ENCODE results near the gene PHAF1. TPM values are rescaled to one million over a fixed set of nuclear protein-coding genes. Genes with fewer than 3 reads are reported as not detected.

The PHAF1 gene
- total RNA-seq, 1 donor from 2014 or later = 14.9 TPM

DNA sequence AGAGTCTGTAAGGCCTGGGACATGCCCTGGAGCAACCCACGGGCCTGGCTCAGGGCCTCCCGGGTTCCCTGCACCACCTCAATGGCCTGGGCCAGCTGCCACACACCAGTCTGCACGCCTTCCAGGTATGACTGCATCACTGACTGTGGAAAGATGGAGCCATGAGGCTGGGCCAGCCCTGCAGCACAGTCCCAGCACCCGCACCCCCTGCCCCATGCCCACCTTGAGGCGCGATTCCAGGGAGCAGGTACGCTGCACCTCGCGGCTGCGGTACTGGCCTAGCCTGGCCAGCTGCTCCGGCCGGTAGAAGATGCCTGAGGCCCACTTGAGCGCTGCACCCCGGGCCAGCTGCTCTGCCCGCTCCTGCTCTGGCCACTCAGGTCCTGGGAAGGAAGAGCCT is 79.1 kb downstream of the PHAF1 start:
- Mint-ChIP-seq H3K27ac (ENCODE audit: unreplicated experiment) (no peak overlapping the region), H3K4me3 (ENCODE audit: unreplicated experiment) (no peak overlapping the region), H3K36me3 (ENCODE audit: low read depth) (peaks cover 1% of the 10 kb centered on the region)

DNA sequence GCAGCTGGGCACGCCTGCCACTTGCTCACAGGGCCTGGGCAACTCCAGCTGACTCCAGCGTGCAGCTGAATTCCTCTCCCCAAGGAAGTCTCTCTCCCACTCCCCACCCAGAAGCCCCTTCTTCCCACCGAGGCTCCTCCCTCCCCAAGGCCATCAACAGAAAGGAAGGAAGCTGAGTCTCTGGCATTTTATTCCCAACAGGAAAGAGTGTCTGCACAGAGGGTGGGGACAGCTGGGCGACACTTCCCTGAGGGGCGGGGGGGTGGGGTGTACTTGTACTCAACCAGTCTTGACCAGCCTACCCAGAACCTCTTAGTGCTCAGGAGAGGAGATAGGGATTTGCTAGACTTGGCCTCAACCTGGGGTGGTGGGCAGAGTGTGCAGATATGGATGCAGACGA is 80.3 kb downstream of the PHAF1 start, which contains the start of gene EXOC3L1:
Gene EXOC3L1, minus strand, starts transcription at position 96 of the 400 bp plus-strand sequence. CDS start 460 bp downstream, outside the sequence.
- Mint-ChIP-seq H3K4me1 (ENCODE audit: low read depth) (peaks cover 35% of the 10 kb centered on the region), H3K4me3 (ENCODE audit: unreplicated experiment) (no peak within 1 kb of the TSS), H3K9me3 (ENCODE audit: low read depth) (no peaks in the 10 kb centered on the region), H3K27me3 (ENCODE audit: low read depth) (no peaks in the 10 kb centered on the region), H3K27ac (ENCODE audit: unreplicated experiment) (no peak within 1 kb of the TSS), H3K36me3 (ENCODE audit: low read depth) (peaks cover 6% of the 10 kb centered on the region)
- no peak for DNase-seq (ENCODE audit: low spot score)
- TF ChIP-seq, protein P1, sequence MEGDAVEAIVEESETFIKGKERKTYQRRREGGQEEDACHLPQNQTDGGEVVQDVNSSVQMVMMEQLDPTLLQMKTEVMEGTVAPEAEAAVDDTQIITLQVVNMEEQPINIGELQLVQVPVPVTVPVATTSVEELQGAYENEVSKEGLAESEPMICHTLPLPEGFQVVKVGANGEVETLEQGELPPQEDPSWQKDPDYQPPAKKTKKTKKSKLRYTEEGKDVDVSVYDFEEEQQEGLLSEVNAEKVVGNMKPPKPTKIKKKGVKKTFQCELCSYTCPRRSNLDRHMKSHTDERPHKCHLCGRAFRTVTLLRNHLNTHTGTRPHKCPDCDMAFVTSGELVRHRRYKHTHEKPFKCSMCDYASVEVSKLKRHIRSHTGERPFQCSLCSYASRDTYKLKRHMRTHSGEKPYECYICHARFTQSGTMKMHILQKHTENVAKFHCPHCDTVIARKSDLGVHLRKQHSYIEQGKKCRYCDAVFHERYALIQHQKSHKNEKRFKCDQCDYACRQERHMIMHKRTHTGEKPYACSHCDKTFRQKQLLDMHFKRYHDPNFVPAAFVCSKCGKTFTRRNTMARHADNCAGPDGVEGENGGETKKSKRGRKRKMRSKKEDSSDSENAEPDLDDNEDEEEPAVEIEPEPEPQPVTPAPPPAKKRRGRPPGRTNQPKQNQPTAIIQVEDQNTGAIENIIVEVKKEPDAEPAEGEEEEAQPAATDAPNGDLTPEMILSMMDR (IDR thresholded peaks at IDR 0.05) = no peak

More for the DNA sequence above, 79.1 kb downstream of the PHAF1 start:
- TF ChIP-seq, protein P1 (IDR thresholded peaks at IDR 0.05) = no peak
- no peak for DNase-seq (ENCODE audit: low spot score)
- H3K27me3 Mint-ChIP-seq (ENCODE audit: low read depth) = no peaks in the 10 kb centered on the region
- H3K4me1 Mint-ChIP-seq (ENCODE audit: low read depth) = peaks cover 33% of the 10 kb centered on the region
- H3K9me3 Mint-ChIP-seq (ENCODE audit: low read depth) = no peaks in the 10 kb centered on the region

DNA sequence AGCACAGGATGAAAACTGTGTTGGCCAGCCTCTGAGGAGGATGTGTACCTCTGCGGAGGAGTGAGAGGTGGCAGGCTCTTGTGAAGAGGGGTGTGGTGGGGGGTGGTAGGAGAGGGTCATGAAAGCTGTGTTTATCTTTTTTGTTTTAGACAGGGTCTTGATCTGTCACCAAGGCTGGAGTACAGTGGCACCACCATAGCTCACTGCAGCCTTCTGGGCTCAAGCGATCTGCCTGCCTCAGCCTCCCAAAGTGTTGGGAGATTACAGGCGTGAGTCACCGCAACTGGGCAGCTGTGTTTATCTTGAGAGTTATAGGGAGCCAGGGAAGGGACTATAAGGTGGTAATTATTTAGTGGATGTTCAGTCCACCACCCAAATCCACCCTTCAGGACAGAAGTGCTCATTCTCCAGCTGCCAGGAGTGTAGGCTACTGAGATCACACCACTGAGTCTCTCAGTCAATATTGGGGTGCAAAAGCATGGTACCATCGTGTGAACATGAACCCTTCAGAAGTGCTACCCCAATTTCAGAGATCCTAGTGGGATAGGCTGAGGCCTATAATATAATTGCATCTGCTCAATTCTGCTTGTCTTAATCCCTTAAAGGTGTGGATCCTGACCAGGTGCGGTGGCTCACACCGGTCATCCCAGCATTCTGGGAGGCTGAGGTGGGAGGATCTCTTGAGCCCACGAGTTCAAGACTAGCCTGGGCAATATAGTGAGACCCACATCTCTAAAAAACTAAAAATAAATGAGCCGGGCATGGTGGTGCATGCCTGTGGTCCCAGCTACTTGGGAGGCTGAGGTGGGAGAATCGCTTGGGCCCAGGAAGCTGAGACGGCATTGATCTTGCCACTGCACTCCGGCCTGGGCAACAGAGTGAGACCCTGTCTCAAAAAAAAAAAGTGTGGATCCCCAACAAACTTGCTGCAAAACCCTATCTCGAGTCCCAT is 81.0 kb downstream of the PHAF1 start:
- no peak overlapping the region for H3K4me3 Mint-ChIP-seq (ENCODE audit: unreplicated experiment)
- peaks cover 8% of the 10 kb centered on the region for H3K36me3 Mint-ChIP-seq (ENCODE audit: low read depth)
- H3K27me3 Mint-ChIP-seq (ENCODE audit: low read depth) = no peaks in the 10 kb centered on the region
- DNase-seq (ENCODE audit: low spot score) = no peak
- TF ChIP-seq, protein P1 (IDR thresholded peaks at IDR 0.05) = no peak
- H3K27ac Mint-ChIP-seq (ENCODE audit: unreplicated experiment) = no peak overlapping the region
- no peaks in the 10 kb centered on the region for H3K9me3 Mint-ChIP-seq (ENCODE audit: low read depth)
- H3K4me1 Mint-ChIP-seq (ENCODE audit: low read depth) = peaks cover 28% of the 10 kb centered on the region

DNA sequence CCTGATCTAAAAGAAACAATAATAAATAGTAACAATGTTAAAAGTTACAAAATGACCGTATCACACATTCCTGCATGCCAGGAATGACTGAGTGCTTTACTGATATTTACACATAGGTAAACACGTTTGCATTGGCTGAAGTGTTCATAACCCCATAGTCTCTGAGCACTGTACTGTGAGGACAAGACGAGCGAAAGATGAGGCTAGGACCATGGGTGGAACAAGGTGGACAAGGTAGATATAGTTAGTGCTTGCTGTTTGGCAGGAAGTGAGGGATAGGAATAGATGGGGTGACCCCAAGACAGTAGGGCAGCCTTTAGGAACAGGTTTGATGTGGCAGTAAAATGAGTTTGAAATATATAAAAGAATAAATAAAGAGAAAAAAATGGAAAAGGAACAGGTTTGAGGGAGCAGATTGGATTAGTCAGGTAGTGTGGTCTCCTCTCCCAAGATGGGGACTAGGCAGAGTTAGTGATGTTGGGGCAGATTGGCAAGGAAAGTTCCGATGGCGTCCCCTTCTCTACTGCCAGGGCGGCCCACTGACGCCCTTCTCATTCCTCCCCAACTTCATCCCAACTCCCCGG is 81.8 kb downstream of the PHAF1 start:
- Mint-ChIP-seq H3K27ac (ENCODE audit: unreplicated experiment) (peak overlapping the region; percentile 68), H3K9me3 (ENCODE audit: low read depth) (no peaks in the 10 kb centered on the region), H3K4me3 (ENCODE audit: unreplicated experiment) (peak overlapping the region; percentile 87), H3K27me3 (ENCODE audit: low read depth) (no peaks in the 10 kb centered on the region), H3K36me3 (ENCODE audit: low read depth) (peaks cover 15% of the 10 kb centered on the region), H3K4me1 (ENCODE audit: low read depth) (peaks cover 28% of the 10 kb centered on the region)
- TF ChIP-seq, protein P1 (IDR thresholded peaks at IDR 0.05) = no peak
- no peak for DNase-seq (ENCODE audit: low spot score)

DNA sequence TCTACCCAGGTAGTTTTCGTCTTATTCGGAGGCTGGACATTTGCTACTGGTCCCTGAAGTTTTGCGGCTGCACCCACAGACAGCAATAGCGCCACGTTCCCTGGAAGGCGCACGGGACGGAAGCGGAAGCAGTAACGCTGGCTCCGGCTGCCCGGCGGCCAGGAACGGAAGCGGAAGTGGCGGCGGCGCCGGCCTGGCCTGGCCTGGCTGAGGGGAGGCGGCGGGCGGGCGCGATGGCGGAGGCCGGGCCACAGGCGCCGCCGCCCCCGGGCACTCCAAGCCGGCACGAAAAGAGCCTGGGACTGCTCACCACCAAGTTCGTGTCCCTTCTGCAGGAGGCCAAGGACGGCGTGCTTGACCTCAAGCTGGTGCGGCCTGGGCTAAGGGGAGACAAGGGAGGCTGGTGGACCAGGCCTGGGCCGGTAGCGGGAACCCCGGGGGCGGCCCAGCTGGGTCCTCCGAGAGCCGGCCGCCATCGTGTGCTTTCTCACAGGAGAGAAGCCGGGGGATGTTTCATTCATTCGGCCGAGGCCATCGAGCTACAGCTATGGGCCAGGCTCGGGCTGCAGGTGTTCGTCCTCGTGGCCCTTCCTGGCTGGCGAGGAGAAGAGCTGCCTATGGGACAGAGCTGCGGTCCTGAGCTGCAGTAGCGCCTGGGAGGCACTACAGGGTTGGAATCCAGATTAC is 82.4 kb downstream of the PHAF1 start, which contains the start of gene E2F4:
Gene E2F4, plus strand, starts transcription at position 161 of the 687 bp plus-strand sequence. Its CDS starts 73 bp downstream, at position 234.
- no peak for DNase-seq (ENCODE audit: low spot score)
- TF ChIP-seq, protein P1 (IDR thresholded peaks at IDR 0.05) = no peak
- Mint-ChIP-seq H3K36me3 (ENCODE audit: low read depth) (peaks cover 21% of the 10 kb centered on the region), H3K4me3 (ENCODE audit: unreplicated experiment) (peak within 1 kb of the TSS; percentile 87), H3K27ac (ENCODE audit: unreplicated experiment) (peak within 1 kb of the TSS; percentile 79), H3K9me3 (ENCODE audit: low read depth) (no peaks in the 10 kb centered on the region), H3K27me3 (ENCODE audit: low read depth) (no peaks in the 10 kb centered on the region), H3K4me1 (ENCODE audit: low read depth) (peaks cover 32% of the 10 kb centered on the region)

Data from chondrocyte (in vitro differentiated cells).